ENCODE measurements around the gene NDST1.

Gene NDST1

DNA sequence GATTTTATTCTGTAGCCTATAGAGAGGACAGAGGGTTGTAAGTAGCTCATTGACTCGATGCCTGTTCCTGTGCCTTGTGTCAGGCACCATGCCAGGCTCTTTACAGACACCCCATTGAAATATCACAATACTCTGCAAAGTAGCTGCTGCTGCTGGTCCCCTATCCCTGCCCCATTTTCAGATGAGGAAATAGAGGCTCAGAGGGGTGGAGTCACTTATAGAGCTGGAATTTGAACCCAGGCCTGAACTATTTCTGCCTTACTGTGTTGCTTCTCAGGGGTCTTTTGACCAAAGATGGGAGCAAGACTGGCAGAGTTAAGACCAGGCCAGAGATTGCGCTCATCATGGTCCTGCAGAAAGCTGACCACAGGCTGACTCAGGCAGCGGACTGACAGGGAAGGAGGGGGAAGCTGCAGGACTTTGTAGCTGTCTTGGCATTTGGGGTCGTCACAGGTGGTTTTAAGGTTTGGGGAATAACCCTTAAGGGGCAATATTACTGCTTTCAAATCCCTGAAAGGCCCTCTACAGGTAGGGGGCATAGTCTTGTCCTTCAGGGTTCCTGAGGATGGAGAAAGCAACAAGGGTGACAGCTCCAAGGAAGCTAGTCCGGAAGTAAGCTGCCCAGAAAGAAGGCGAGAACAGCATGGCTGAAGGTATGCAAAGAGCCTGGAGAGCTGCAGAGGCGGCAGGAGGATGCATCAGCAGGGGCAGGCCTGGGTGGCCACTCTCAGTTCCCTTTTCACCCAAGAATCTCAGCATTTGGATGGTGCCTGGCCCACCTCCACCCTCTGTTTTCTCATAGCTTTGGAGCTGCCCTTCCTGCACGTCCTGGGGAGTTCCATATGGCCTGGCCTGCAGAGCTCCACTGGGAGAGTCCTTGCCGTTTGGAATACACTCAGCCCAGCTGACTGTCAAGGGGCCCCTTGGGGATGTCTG, 18.3 kb upstream of the NDST1 start:
- DNase-seq (ENCODE audit: low spot score), result peak; percentile 87

DNA sequence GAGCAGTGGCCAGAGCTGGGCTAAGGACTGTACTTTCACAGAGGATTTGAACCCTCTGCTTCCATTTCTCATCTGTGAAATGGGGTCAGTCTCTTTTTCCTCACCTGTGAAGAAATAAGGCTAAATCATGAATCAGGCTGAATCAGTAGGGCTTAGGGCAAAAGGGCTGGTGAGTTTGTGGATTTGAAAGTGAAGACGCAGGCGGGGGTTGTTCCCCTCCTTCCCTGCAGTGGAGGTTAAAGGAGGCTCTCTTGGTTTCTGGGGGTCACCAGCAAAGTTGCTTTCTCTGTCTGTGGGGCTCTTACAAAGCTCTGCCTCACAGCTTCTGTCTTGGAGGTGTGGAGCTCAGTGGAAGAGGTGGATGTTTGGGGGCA, 17.6 kb upstream of the NDST1 start:
- no peak for DNase-seq (ENCODE audit: low spot score)

DNA sequence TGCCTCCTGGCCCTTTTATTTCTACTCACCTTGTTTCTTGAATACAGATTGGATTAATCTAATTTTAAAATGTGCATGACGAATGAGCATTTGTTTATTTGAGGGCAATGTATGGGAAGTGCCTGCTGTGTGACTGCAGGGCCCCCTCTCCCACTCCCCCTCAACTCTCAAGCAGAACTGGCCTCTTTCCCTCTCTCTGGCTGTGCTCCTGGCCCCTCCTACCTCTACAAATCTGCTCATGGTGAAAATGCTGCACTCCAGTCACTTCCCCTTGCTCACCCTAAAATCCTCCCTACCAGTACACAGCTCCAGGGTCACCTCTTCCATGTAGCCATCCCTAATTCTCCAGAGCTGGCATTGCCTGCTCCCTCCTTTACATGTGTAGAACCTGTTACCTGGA, 17.2 kb upstream of the NDST1 start:
- no peak for DNase-seq (ENCODE audit: low spot score)

DNA sequence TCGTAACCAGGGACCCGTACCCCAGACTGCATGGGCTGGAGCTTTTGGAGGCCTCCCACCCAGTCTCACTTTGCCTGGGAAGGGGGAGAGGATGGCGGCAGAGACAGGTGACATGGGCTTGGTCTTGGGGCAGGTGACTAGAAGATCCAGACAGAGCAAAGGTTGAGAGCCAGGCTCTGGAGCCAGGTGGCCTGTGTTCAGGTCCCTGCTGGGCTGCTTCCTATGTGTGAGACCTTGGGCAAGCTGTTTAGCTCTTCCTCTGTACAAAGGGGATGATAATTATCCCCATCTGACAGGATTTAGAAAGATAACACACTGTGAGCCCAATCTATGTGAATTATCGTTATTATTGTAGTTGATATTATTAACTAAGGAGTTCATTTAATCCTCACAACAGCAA, 16.1 kb upstream of the NDST1 start:
- DNase-seq (ENCODE audit: low spot score), result no peak

DNA sequence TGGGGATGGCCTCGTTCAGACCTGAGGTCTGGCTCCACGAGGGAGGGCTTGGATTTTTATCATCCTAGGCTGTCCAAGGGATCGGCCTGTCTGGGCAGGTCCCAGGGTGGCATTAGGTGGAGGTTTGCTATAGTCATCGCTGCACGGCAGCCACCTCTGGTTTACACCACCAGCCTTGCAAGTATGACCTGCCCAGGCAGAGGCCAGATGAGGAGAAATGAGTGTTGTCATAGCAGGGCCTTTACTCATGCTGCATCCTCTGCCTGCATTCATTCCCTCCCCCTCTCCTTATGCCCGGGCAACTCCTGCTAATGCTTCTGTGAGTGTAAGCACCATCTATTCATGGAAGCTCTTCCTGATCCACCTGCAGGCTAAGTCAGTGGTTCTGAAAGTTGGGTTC, 15.3 kb upstream of the NDST1 start:
- DNase-seq (ENCODE audit: low spot score), result no peak

DNA sequence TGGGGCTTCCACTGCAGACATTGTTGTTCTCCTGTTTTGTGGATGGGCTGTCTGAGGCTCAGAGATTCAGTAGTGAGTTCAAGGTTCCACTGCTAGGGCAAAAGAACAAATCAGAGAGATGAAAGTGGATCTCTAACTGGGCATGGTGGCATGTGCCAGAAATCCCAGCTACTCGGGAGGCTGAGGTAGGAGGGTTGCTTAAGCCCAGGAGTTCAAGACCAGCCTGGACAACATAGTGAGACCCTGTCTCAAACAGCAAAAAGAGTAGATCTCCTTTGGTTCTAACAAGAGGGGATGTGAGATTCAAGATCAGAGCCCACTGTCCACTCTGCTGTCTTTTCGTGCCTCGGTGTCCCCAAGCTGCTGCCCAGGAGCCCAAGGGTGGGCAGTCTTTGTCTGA, 11.8 kb upstream of the NDST1 start:
- DNase-seq (ENCODE audit: low spot score), result no peak

DNA sequence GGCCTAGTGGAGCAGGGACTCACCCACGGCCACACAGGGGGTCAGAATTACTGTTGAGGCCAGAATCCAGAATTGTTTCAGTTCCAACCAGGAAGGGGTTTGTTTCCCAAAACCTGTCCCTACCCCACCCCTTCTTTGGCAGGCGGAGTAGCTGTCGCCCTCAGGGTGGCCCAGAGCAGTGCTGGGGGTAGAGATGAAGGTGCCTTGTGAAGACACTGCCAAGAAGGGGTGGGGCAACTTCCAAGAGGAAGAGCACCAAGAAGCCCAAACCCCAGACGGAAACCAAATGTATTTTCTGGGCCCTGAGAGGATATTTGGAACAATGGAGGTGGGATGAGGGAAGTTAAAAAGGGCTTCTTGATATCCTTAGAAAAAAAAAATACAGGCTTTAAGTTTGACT, 11.4 kb upstream of the NDST1 start:
- DNase-seq (ENCODE audit: low spot score), result no peak

DNA sequence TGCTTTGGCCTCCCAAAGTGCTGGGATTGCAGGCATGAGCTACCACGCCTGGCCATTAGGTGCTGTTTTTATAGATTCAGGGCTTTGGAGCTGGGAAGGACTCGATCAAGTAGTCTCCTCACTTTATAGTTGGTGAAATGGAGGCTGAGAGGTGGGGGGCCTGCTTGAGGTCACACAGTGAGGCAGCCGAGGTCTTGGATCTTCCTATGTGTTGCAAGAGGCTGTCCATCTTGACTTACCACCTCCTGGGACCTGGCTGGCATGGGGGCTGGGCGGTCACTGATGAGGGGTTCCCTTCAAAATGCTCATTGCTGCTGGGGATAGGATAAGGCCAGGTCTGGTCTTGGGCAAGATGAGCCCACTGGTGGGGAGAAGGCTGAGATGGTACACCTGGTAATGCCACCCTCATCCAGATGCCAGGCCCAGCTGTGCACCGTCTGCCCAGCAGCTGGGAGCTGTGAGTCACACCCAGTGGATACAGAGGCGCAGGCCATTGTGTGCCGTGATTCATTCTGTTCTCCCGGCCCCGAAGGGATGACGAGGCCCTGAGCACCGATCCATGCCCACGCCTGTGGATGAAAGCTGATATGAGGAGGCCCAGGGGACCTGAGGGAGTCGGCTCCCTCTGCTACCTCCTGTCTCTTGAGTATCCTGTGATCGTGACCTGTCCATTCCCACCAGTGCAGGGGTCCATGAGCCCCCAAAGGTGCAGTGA, 10.5 kb upstream of the NDST1 start:
- no peak for DNase-seq (ENCODE audit: low spot score)

DNA sequence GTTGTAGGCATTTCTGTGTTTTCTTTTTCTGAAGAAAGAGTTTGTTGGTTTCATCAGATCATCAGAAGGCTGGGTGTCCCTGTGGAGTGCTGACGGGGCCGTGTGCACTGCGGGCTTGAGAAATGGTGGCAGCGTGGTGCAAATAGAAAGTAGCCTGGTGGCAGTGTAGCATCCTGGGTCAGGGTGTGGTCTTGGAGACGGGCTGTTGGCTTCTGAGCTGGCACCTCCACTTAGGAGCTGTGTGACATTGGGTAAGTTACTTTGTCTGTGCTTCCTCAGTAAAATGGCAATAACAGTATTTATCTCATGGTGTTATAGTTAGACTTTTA, 10.0 kb upstream of the NDST1 start:
- no peak for DNase-seq (ENCODE audit: low spot score)

DNA sequence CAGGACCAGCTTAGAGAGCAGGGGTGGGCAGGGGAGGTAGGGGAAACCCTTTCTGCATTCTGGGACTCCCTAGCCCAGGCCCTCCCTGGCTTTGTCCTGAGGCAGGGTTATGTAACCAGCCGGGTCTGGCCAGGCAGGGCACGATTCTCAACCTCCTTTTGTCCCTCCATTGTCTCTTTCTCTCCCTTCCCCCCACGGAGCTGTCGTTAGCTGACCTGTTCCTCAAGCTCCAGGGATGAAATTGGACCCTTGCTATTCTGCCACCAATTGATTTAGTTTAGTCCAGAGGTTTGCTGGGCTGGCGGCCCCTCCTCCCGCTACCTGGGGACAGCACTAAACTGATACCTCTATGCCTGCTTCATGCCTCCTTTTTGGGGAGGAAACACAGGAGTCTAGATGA, 9.4 kb upstream of the NDST1 start:
- DNase-seq (ENCODE audit: low spot score), result no peak

DNA sequence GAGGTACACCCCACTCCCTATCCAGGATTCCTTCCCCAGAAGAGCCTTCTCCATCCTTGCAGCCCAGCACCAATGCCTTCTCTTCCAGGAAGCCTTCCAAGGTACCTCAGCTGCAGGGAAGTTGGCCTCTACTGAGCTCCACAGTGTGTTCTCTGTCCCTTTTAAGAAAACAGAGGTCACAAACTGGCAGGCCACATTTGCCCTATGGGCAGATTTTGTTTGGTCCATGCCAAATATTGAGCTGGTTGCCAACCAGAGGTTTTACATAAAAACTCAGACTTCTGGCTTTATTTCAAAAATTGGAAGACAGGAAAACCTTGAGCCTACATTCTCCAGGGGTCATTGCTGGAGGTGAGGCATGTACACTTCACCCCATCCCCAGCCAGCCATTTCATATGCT, 9.0 kb upstream of the NDST1 start:
- no peak for DNase-seq (ENCODE audit: low spot score)

DNA sequence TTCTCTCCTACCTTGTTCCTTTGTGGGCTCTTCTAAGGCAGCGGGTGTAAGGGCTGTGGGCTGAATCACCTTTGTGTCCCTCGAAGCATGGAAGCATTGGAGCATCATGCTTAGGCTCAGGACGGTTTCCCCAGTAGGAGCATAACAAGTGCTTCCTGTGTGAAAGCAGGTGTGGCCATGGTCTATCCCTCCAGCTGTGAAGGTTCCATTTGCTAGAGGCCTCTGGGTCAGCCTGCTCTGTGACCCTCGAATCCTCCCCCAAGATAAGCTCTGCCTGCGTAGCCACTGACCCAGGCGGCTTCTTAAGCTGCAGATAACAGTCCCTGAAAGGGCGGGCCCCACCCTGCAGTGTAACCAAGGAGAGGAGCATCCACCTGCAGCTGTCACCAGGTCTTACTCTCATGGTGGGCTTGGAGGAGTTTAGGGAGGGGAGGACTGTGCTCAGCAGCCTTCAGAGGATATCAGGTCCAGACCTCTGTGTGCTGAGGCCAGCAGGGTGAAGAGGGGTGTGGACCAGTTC, 8.4 kb upstream of the NDST1 start:
- DNase-seq (ENCODE audit: low spot score), result no peak

DNA sequence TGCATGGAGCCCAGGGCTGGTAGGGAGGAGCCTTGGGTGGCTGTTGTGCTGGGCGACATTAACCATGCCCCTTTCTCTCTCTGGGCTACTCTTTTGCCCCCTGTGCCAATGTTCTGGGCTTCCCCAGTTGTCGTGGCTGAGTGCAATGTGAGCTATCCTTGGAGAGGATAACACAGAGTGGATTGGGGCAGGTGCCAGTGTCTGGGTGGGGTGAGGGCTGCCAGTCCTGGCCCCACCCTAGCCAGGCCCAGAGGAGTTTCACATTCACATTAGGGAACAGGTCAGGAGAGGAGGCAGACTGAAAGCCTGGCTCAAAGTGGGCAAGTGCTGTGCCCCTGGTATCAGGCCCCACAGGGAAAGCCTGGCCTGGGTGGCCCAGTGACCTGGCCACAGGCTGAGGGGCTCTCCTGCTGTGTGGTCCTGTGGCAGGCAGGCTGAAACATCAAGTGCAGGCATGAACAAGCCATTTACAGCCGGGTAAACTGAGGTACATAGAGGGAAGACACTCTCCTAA, 7.5 kb upstream of the NDST1 start:
- DNase-seq (ENCODE audit: low spot score), result no peak

DNA sequence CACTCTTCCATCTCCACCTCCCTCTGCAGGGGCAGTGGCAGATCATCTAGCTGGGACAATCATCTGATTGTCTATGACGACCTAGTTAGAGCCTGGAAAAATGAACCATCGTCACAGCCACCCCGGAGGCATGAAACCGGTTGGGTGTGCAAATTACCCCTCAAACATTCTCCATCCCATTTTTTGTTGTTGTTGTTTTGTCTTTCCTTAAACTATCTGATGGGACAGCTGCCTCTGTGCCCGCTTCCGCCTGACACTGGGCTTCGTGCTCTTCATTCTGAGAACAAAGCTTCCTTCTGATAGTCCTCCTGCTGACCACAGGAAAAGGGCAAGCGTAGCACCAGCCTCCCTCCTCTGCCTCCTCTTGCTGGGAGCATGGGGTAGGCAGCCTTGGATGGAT, 7.0 kb upstream of the NDST1 start:
- no peak for DNase-seq (ENCODE audit: low spot score)

DNA sequence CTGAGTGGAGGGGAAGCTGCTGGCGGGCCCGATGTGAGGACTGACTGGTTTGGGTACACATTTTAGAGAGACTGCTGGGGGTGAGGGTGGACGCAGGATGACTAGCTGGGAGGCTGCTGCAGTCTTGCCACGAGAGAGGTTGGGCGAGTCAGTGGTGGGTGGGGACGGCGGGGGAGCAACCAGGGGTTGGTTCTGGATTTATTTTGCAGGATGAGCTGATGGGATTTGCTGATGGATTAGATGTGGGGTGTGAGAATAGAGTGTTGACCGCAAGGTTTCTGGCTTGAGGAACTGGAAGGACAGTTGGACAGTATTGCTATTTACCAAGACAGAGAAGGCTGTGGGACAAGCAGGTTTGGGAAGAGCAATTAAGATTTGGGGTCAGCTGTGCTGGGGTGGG, 5.8 kb upstream of the NDST1 start:
- no peak for DNase-seq (ENCODE audit: low spot score)

DNA sequence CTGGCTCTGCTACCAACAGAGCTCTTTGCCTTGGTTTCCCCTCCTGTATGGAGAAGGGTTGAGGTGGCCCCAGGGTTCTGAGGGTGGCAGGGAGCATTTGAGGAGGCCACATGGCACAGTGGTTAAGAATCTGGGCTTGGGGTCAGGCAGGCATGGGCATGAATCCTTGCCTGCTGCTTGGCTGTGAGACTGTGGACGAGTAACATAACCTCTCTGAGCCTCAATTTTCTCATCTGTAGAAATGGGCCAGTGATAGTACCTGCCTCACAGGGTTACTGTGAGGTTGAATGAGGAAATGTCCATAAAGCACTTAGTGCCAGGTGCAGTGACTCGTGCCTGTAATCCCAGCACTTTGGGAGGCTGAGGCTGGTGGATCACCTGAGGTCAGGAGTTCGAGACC, 5.1 kb upstream of the NDST1 start:
- DNase-seq (ENCODE audit: low spot score), result no peak

DNA sequence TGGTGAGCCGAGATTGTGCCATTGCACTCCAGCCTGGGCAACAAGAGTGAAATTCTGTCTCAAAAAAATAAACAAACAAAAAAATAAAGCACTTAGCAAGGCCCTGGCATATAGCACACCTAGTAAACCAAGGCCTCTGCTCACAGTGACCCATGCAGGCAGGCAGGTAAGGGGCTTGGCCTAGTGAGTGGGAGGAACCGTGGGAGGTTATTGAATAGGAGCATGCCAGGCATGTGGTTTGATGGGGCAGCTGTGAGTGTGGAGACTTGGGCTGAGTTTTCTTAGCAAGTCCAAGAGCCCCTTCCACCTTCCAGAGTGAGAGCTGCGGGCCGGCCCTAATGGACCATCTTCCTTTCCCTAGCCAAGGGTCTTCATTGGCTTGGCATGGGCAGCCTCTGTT, 4.5 kb upstream of the NDST1 start:
- no peak for DNase-seq (ENCODE audit: low spot score)

DNA sequence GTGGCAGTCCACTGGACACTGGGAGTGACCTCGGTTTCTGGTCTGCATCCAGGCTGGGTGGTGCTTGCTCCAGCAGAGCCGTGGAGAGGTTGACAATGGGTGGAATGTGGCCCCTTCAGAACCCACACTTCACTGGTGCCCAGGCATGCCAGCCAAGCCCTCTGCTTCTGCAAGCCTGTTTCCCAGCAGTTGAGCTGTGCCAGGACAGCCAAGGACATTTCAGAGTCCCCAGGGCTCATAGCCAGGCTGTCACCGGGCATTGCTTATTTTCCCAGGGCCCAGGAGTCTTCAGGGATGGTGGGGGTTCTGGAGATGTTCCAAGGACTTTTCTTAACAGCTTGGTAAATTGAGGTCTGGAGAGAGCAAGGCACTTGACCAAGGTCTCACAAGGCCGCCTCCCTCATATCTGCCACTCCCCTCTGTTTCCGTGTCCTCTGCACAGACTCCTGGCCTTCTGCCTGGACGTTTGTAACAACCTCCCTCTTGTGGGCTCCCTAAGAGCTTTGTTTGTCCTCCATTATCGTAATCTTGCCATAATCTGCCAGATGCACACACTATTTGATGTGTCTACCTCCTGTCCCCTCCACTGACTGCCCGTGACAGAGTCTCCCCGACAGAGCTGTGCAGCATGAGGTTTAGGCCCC, 3.8 kb upstream of the NDST1 start:
- DNase-seq (ENCODE audit: low spot score), result no peak

DNA sequence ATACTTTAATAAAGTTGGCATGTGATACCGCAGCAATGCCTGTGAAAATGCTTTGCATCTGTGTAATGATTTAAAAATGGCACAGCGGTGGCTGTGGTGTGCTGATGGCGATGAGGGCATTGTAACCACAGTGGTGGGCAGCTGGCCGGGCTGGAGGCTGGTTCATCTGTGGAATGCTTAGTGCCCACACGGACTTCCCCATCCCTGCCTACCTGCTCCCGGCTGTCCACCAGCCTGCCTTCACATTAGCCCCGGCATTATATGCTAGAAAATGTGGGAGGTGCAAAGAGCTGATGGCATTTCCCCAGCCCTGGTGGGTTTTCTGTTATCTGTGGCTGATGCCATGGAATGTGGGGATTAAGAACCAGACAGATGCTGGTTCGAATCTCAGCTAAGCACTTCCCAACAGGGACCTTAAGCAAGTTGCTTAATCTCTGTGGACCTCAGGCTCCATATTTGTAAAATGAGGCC, 2.9 kb upstream of the NDST1 start:
- DNase-seq (ENCODE audit: low spot score), result no peak

DNA sequence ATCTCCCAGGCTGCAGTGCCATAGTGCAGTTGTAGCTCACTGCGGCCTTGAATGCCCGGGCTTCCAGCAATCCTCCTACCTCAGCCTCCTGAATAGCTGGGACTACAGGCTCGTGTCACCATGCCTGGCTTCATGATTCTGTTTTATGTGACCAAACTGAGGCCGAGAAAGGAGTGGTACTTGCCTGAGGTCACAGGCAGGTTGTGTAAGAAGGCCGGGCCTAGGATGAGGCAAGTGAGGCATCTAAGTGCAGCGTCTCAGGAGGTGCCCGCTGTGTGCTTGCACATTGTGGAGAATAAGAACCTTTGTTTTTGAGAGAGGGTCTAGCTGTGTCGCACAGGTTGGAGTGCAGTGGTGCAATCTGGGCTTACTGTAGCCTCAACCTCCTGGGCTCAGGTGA, 2.1 kb upstream of the NDST1 start:
- DNase-seq (ENCODE audit: low spot score), result no peak

DNA sequence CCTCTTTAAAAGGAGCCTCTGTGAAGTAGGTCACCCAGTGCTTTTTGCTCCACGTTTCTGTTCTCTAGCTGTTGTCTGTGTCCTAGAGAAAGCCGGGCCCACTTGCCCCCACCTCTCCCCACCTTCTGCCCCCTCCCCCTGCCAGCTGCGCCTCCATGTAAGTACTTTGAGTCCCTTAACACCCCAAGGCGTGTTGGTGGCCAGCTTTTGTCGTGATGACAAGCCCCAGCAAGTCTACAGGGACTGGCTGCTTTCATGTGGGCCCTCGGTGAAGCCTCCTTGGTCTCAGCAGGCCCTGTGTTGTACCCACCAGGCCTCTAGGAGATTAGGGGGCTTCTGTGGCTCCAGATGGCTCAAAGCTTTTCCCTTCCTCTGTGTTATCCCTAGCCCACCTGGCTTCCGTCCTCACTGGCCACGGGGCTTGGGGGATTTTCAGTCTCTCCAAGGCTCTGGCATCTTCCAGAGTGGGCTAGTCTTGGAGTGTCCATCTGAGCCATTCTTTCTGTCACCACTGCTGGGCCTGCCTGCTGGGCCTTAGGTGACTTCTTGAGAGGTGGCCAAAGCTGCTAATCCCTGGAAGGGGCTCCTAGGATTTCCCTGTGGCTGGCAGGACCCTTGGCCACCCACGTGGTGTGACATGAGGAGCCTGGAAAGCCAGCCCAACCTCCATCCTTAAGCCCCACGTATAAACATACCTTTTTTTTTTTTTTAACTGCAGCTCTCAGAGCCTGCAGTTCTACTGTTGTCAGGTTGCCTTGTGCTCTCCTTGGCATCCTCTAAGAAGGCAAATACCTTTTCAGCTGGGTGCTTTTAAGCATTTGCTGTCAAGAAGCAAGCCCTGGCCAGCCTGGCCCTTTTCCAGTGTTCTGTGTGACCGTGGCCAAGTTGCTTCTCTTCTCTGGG, 1.1 kb upstream of the NDST1 start:
- DNase-seq (ENCODE audit: low spot score), result no peak

DNA sequence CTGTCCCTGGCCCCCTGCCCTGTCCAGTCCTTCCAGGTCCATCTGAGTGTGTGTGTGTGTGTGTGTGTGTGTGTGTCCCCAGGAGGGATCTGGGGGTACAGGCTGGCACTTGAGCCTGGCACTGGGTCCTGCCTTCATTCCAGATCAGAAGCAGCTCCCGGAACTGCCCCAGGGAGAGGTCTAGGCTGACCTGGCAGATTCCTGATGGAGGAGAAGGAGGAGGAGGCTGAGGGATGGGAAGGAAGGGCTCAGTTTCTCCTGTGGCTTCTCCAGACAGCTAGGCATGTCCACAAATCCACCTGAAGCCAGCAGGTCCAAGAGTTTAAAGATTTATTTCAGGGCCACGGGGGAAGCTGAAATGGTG, 328 bp downstream of the NDST1 start:
- DNase-seq (ENCODE audit: low spot score), result no peak
